CD4-positive, alpha-beta T cell treated with Interleukin-21 for 1 hour (primary cell): ENCODE measurements around the gene MCOLN2.

Source experiments
- DNase-seq: peaks from one replicate; pipeline ENCODE4 v3.0.0-alpha.2; 2020

MCOLN2 gene

GRCh38 chr1:84982395-84982794 is 14.5 kb downstream of the MCOLN2 start:
- DNase-seq = no peak

- DNase-seq = no peak
These were observed 21.9 kb downstream of the MCOLN2 start for GRCh38 chr1:84975035-84975434.

GRCh38 chr1:84973498-84974334 is 23.2 kb downstream of the MCOLN2 start:
- DNase-seq = peak; percentile 22

- no peak for DNase-seq
These were observed 24.4 kb downstream of the MCOLN2 start for GRCh38 chr1:84972377-84972987.

GRCh38 chr1:84971957-84972356 is 25.0 kb downstream of the MCOLN2 start:
- DNase-seq = no peak

GRCh38 chr1:84969489-84970250 is 27.2 kb downstream of the MCOLN2 start:
- DNase-seq = no peak

- DNase-seq = no peak
These were observed 28.0 kb downstream of the MCOLN2 start for GRCh38 chr1:84968865-84969264.

- DNase-seq = no peak
These were observed 28.8 kb downstream of the MCOLN2 start for GRCh38 chr1:84968101-84968500.

GRCh38 chr1:84967666-84968065 is 29.2 kb downstream of the MCOLN2 start:
- no peak for DNase-seq

- no peak for DNase-seq
These were observed 33.9 kb downstream of the MCOLN2 start for GRCh38 chr1:84963021-84963420.

GRCh38 chr1:84961316-84961715 is 35.6 kb downstream of the MCOLN2 start:
- no peak for DNase-seq

GRCh38 chr1:84960371-84960770 is 36.5 kb downstream of the MCOLN2 start:
- no peak for DNase-seq

- peak; percentile 28 for DNase-seq
These were observed 37.6 kb downstream of the MCOLN2 start for GRCh38 chr1:84959294-84959693.

- no peak for DNase-seq
These were observed 38.9 kb downstream of the MCOLN2 start for GRCh38 chr1:84957966-84958365.

GRCh38 chr1:84956655-84957054 is 40.3 kb downstream of the MCOLN2 start:
- DNase-seq = no peak

- no peak for DNase-seq
These were observed 40.8 kb downstream of the MCOLN2 start for GRCh38 chr1:84956097-84956496.

- no peak for DNase-seq
These were observed 47.2 kb downstream of the MCOLN2 start for GRCh38 chr1:84949664-84950063.

GRCh38 chr1:84947536-84948410 is 49.1 kb downstream of the MCOLN2 start:
- DNase-seq = no peak

GRCh38 chr1:84946631-84947030 is 50.3 kb downstream of the MCOLN2 start:
- DNase-seq = no peak

GRCh38 chr1:84944767-84945486 is 52.0 kb downstream of the MCOLN2 start:
- peak; percentile 91 for DNase-seq

GRCh38 chr1:84941843-84942242 is 55.1 kb downstream of the MCOLN2 start:
- DNase-seq = no peak

GRCh38 chr1:84940481-84940880 is 56.4 kb downstream of the MCOLN2 start:
- DNase-seq = no peak
